Panc1 (cell line): Measurements from ENCODE around the gene FTO. TPM values are rescaled to one million over a fixed set of nuclear protein-coding genes. Genes with fewer than 3 reads are reported as not detected.

Source experiments
- ATAC-seq: fragments of 200-7000 bp; cut with Tn5 transposase; 2 replicates; pipeline ENCODE4 v1.9.1; 2020; ENCODE audit warnings: mild to moderate bottlenecking, moderate library complexity
- BruUV-seq: library from RNA; stranded (reverse); fragments of 400-500 nt; replicated peaks from 2 replicates; lab custom pipeline; 2021; lab: Mats Ljungman, UMichigan
- CTCF ChIA-PET: fragments of 300-600 bp; sonication (Branson Sonifier 250); formaldehyde crosslinking; loops from one replicate; lab custom pipeline; 2022; ENCODE audit warnings: antibody characterized with exemption; lab: Charles Lee
- POLR2A ChIA-PET: fragments of 300-600 bp; sonication (Branson Sonifier 250); formaldehyde crosslinking; loops from one replicate; lab custom pipeline; 2022; ENCODE audit warnings: antibody characterized with exemption; lab: Charles Lee
- DNase-seq: peaks from one replicate; pipeline ENCODE4 v3.0.0-alpha.2; 2010; ENCODE audit warnings: low read depth, low spot score
- H3K27ac ChIP-seq: 2 replicates; pipeline ENCODE4 v1.5.1; 2011; ENCODE audit warnings: mild to moderate bottlenecking, low read length, inconsistent platforms
- H3K27me3 ChIP-seq: fragments of 200-500 bp; sonication (Bioruptor generic); 2 replicates; pipeline ENCODE4 v1.6.0; 2014; ENCODE audit warnings: low read length, inconsistent platforms; ENCODE audit not compliant: control insufficient read depth, insufficient read depth
- H3K36me3 ChIP-seq: fragments of 200-500 bp; sonication (Bioruptor generic); 2 replicates; pipeline ENCODE4 v1.5.1; 2014; ENCODE audit warnings: inconsistent platforms, mild to moderate bottlenecking, low read length, moderate library complexity; ENCODE audit not compliant: control insufficient read depth, insufficient read depth
- H3K4me1 ChIP-seq: 2 replicates; pipeline ENCODE4 v1.5.1; 2011; ENCODE audit warnings: inconsistent platforms, mild to moderate bottlenecking, low read length, moderate library complexity; ENCODE audit not compliant: control insufficient read depth, insufficient read depth
- H3K4me3 ChIP-seq, 2 experiments: 2 replicates each; pipeline ENCODE4 v1.5.1; 2011 to 2012; ENCODE audit warnings: low read depth in 2 of 2, low read length in 2 of 2, mild to moderate bottlenecking in 2 of 2, inconsistent platforms in 1 of 2, moderate library complexity in 1 of 2
- H3K9me3 ChIP-seq: fragments of 200-500 bp; sonication (Bioruptor generic); 2 replicates; pipeline ENCODE4 v1.5.1; 2014; ENCODE audit warnings: low read depth, mild to moderate bottlenecking, inconsistent platforms, low read length, moderate library complexity; ENCODE audit not compliant: control insufficient read depth, insufficient read depth
- POLR2AphosphoS5 ChIP-seq: IDR thresholded peaks from 2 replicates; pipeline ENCODE4 v1.6.1; 2012; ENCODE audit warnings: mild to moderate bottlenecking, low read depth, low read length, moderate library complexity
- REST ChIP-seq, 2 experiments: IDR thresholded peaks; 2 replicates each; pipeline ENCODE4 v1.6.1; 2011 to 2012; ENCODE audit warnings: low read depth in 2 of 2, control low read depth in 1 of 2, low read length in 1 of 2, mild to moderate bottlenecking in 1 of 2, moderate library complexity in 1 of 2; ENCODE audit not compliant: insufficient read depth in 1 of 2
- SIN3A ChIP-seq: IDR thresholded peaks from 2 replicates; pipeline ENCODE4 v1.6.1; 2012; ENCODE audit warnings: low read depth, mild to moderate bottlenecking, low read length, moderate library complexity, borderline replicate concordance; ENCODE audit not compliant: insufficient read depth
- TCF7L2 ChIP-seq: IDR thresholded peaks from 2 replicates; pipeline ENCODE4 v1.6.1; 2011; ENCODE audit warnings: mild to moderate bottlenecking, low read depth, low read length, inconsistent platforms
- in situ Hi-C: cut with HindIII; loops from 2 replicates; pipeline ENCODE4 v1.10.0; 2016; ENCODE audit warnings: low sequenced_read_pairs, low pct_unique_long_range_greater_than_20kb
- intact Hi-C: fragments of 100-400 bp; cut with micrococcal nuclease; formaldehyde crosslinking; loops from one replicate; pipeline ENCODE4 v1.10.0; 2022; ENCODE audit not compliant: unreplicated experiment
- total RNA-seq: library from RNA; stranded (reverse); gene quantifications from one replicate; pipeline ENCODE4 v1.2.1, GENCODE V29; 2021; ENCODE audit not compliant: unreplicated experiment
- TF ChIP-seq, protein P1 (sequence below): fragments of 450-650 bp; IDR thresholded peaks from 2 replicates; pipeline ENCODE4 v1.5.1; 2017; ENCODE audit warnings: mild to moderate bottlenecking

The FTO gene
- total RNA-seq, 1 experiment from 2014 or later = 38.2 TPM

GRCh38 chr16:53812914-53813313, 109.0 kb downstream of the FTO start:
- no peak for TF ChIP-seq POLR2AphosphoS5
- TF ChIP-seq SIN3A = no peak
- TF ChIP-seq TCF7L2 = no peak
- TF ChIP-seq REST (IDR thresholded peaks at IDR 0.05; ENCODE audit: insufficient read depth in 1 of 2, low read depth in 2 of 2, low read length in 1 of 2) = no peak
- TF ChIP-seq, protein P1, sequence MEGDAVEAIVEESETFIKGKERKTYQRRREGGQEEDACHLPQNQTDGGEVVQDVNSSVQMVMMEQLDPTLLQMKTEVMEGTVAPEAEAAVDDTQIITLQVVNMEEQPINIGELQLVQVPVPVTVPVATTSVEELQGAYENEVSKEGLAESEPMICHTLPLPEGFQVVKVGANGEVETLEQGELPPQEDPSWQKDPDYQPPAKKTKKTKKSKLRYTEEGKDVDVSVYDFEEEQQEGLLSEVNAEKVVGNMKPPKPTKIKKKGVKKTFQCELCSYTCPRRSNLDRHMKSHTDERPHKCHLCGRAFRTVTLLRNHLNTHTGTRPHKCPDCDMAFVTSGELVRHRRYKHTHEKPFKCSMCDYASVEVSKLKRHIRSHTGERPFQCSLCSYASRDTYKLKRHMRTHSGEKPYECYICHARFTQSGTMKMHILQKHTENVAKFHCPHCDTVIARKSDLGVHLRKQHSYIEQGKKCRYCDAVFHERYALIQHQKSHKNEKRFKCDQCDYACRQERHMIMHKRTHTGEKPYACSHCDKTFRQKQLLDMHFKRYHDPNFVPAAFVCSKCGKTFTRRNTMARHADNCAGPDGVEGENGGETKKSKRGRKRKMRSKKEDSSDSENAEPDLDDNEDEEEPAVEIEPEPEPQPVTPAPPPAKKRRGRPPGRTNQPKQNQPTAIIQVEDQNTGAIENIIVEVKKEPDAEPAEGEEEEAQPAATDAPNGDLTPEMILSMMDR = no peak
- ChIA-PET POLR2A (no interaction called here), CTCF (no interaction called here)
- ATAC-seq (no peak), DNase-seq (no peak)
- H3K4me3 ChIP-seq = no peak overlapping the region
- H3K36me3 ChIP-seq = no peaks in the 10 kb centered on the region
- intact Hi-C loops = no loop called here
- no TSS peak for BruUV-seq
- in situ Hi-C loops = no loop called here
- H3K27ac ChIP-seq = no peak overlapping the region
- H3K9me3 ChIP-seq = no peaks in the 10 kb centered on the region
- H3K4me1 ChIP-seq = peaks cover 11% of the 10 kb centered on the region
- no peaks in the 10 kb centered on the region for H3K27me3 ChIP-seq

DNA sequence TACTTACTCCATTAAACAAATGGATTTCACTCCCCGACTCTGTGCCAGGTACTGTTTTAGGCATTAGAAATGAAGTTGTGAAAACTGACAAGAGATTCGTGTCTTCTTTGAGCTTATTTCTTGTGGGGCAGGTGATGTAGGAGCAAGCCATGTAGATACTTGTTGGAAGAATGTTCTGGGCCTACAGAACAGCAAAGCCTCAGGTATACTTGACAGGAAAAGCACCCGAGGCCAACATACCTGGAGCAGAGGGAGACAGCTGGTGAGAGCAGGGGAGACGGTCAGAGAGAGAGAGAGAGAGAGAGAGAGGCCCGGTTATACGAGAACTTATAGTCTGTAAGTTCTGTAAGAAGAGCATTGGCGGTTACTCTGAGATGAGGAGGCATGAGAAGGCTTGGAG, 110.8 kb downstream of the FTO start:
- POLR2A ChIA-PET = interaction anchor here (0.7 kb wide), 1 partner anchor 9 kb away, joined by 3 read pairs; no protein-coding TSS in a partner anchor
- H3K27me3 ChIP-seq = no peaks in the 10 kb centered on the region
- in situ Hi-C loops = no loop called here
- BruUV-seq = no TSS peak
- H3K4me1 ChIP-seq = peaks cover 11% of the 10 kb centered on the region
- CTCF ChIA-PET = no interaction called here
- no peak for DNase-seq
- TF ChIP-seq REST (IDR thresholded peaks at IDR 0.05; ENCODE audit: insufficient read depth in 1 of 2, low read depth in 2 of 2, low read length in 1 of 2) = no peak
- no peaks in the 10 kb centered on the region for H3K9me3 ChIP-seq
- no peak overlapping the region for H3K27ac ChIP-seq
- ATAC-seq = no peak
- no peaks in the 10 kb centered on the region for H3K36me3 ChIP-seq
- intact Hi-C loops = no loop called here
- H3K4me3 ChIP-seq = no peak overlapping the region
